H1 (cell line): Measurements from ENCODE around the gene SLC16A2. TPM values are rescaled to one million over a fixed set of nuclear protein-coding genes. Genes with fewer than 3 reads are reported as not detected.

ENCODE experiments used
- CREB1 ChIP-seq: IDR thresholded peaks from 2 replicates; pipeline ENCODE4 v1.6.1; 2012; ENCODE audit warnings: inconsistent platforms
- polyA plus RNA-seq, 7 experiments: library from polyadenylated mRNA; depleted of rRNA in 3 of 7; stranded (reverse) in 5 of 7; unstranded in 2 of 7; fragments of >200 nt in 5 of 7; fragments of 200-250 nt in 2 of 7; gene quantifications; 1 replicate in 5 of 7; 2 replicates in 1 of 7; 4 replicates in 1 of 7; pipeline versions ENCODE4 v1.2.1 to v1.2.3, GENCODE V29; 2011 to 2013; ENCODE audit warnings: missing spikeins in 2 of 7, mixed read lengths in 2 of 7
- total RNA-seq: library from RNA; stranded (reverse); fragmentation: NEBNext Ultra II Directional; extraction: Animal tissue kit (Norgen Biotek cat#: 25700); gene quantifications from 2 replicates; pipeline ENCODE4 v1.2.1, GENCODE V29; 2021
- TF ChIP-seq, protein P1 (sequence below): fragments of 300-600 bp; sonication (generic); IDR thresholded peaks from 2 replicates; pipeline ENCODE4 v1.7.1; 2012; ENCODE audit warnings: low read length, moderate library complexity, mild to moderate bottlenecking, inconsistent platforms; ENCODE audit not compliant: insufficient replicate concordance

The SLC16A2 gene
- total and polyA plus RNA-seq, 2 of the 8 experiments (the other 6 are each of a cell fraction or from before 2014, with no cell fraction given), result 24.4 to 32.2 TPM

DNA sequence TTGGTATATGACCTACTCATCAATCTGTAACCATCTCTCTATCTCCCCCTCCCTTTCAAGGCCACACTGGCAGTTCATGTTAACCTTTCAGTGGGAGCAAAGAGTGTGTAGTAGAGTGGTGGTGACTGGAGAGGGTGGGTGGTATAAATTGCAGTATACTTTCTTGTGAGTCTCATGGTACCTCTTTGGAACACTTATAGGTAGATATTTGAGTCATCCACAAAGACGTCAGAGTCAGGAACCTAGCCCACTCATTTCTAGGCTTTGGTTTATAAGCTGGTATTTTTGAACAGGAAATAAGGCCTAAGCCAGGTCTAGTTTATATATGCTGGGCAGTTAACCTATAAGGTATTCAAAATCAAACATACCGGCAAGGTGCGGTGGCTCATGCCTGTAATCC, 156.8 kb downstream of the SLC16A2 start (continued):
- TF ChIP-seq, protein P1, sequence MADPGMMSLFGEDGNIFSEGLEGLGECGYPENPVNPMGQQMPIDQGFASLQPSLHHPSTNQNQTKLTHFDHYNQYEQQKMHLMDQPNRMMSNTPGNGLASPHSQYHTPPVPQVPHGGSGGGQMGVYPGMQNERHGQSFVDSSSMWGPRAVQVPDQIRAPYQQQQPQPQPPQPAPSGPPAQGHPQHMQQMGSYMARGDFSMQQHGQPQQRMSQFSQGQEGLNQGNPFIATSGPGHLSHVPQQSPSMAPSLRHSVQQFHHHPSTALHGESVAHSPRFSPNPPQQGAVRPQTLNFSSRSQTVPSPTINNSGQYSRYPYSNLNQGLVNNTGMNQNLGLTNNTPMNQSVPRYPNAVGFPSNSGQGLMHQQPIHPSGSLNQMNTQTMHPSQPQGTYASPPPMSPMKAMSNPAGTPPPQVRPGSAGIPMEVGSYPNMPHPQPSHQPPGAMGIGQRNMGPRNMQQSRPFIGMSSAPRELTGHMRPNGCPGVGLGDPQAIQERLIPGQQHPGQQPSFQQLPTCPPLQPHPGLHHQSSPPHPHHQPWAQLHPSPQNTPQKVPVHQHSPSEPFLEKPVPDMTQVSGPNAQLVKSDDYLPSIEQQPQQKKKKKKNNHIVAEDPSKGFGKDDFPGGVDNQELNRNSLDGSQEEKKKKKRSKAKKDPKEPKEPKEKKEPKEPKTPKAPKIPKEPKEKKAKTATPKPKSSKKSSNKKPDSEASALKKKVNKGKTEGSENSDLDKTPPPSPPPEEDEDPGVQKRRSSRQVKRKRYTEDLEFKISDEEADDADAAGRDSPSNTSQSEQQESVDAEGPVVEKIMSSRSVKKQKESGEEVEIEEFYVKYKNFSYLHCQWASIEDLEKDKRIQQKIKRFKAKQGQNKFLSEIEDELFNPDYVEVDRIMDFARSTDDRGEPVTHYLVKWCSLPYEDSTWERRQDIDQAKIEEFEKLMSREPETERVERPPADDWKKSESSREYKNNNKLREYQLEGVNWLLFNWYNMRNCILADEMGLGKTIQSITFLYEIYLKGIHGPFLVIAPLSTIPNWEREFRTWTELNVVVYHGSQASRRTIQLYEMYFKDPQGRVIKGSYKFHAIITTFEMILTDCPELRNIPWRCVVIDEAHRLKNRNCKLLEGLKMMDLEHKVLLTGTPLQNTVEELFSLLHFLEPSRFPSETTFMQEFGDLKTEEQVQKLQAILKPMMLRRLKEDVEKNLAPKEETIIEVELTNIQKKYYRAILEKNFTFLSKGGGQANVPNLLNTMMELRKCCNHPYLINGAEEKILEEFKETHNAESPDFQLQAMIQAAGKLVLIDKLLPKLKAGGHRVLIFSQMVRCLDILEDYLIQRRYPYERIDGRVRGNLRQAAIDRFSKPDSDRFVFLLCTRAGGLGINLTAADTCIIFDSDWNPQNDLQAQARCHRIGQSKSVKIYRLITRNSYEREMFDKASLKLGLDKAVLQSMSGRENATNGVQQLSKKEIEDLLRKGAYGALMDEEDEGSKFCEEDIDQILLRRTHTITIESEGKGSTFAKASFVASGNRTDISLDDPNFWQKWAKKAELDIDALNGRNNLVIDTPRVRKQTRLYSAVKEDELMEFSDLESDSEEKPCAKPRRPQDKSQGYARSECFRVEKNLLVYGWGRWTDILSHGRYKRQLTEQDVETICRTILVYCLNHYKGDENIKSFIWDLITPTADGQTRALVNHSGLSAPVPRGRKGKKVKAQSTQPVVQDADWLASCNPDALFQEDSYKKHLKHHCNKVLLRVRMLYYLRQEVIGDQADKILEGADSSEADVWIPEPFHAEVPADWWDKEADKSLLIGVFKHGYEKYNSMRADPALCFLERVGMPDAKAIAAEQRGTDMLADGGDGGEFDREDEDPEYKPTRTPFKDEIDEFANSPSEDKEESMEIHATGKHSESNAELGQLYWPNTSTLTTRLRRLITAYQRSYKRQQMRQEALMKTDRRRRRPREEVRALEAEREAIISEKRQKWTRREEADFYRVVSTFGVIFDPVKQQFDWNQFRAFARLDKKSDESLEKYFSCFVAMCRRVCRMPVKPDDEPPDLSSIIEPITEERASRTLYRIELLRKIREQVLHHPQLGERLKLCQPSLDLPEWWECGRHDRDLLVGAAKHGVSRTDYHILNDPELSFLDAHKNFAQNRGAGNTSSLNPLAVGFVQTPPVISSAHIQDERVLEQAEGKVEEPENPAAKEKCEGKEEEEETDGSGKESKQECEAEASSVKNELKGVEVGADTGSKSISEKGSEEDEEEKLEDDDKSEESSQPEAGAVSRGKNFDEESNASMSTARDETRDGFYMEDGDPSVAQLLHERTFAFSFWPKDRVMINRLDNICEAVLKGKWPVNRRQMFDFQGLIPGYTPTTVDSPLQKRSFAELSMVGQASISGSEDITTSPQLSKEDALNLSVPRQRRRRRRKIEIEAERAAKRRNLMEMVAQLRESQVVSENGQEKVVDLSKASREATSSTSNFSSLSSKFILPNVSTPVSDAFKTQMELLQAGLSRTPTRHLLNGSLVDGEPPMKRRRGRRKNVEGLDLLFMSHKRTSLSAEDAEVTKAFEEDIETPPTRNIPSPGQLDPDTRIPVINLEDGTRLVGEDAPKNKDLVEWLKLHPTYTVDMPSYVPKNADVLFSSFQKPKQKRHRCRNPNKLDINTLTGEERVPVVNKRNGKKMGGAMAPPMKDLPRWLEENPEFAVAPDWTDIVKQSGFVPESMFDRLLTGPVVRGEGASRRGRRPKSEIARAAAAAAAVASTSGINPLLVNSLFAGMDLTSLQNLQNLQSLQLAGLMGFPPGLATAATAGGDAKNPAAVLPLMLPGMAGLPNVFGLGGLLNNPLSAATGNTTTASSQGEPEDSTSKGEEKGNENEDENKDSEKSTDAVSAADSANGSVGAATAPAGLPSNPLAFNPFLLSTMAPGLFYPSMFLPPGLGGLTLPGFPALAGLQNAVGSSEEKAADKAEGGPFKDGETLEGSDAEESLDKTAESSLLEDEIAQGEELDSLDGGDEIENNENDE, result no peak
- TF ChIP-seq CREB1, result no peak
